HCT116 (cell line): Measurements from ENCODE around the gene N4BP3.

ENCODE experiments used
- CTCF ChIP-seq, 3 experiments: fragments of 200-600 bp in 1 of 3; sonication (generic) in 1 of 3; IDR thresholded peaks in 2 of 3; conservative IDR thresholded peaks in 1 of 3; 2 replicates each; pipeline ENCODE4 v1.5.1; 2012 to 2017; ENCODE audit warnings: low read depth in 2 of 3, low read length in 2 of 3, antibody characterized with exemption in 1 of 3, borderline replicate concordance in 1 of 3, control low read depth in 1 of 3, mild to moderate bottlenecking in 1 of 3, mixed read lengths in 1 of 3, mixed run types in 1 of 3, moderate library complexity in 1 of 3; ENCODE audit not compliant: insufficient read depth in 1 of 3
- JUND ChIP-seq: IDR thresholded peaks from 2 replicates; pipeline ENCODE4 v1.6.1; 2012
- POLR2AphosphoS5 ChIP-seq: IDR thresholded peaks from 2 replicates; pipeline ENCODE4 v1.6.1; 2011; ENCODE audit warnings: mild to moderate bottlenecking, low read depth, low read length, moderate library complexity
- REST ChIP-seq: IDR thresholded peaks from 2 replicates; pipeline ENCODE4 v1.6.1; 2012; ENCODE audit warnings: low read depth
- SP1 ChIP-seq: IDR thresholded peaks from 2 replicates; pipeline ENCODE4 v1.6.1; 2012; ENCODE audit warnings: low read depth

- TF ChIP-seq CTCF (IDR thresholded peaks at IDR 0.05 in 2 of 3, conservative IDR thresholded peaks at IDR 0.05 in 1 of 3; ENCODE audit: borderline replicate concordance in 1 of 3, insufficient read depth in 1 of 3, low read depth in 2 of 3, low read length in 2 of 3), result no peak
- no peak for TF ChIP-seq JUND
- no peak for TF ChIP-seq POLR2AphosphoS5
- TF ChIP-seq SP1, result no peak
- TF ChIP-seq REST, result no peak
Observed at GRCh38 chr5:178160176-178160575, 46.8 kb downstream of the N4BP3 start.
